KMS-11 (cell line): Measurements from ENCODE around the gene ANTXRL.

Source experiments
- H2AFZ ChIP-seq: fragments of 200-600 bp; sonication (generic); 2 replicates; pipeline ENCODE4 v1.6.1; 2016; ENCODE audit warnings: antibody characterized with exemption, mixed run types, low read depth
- H3K27ac ChIP-seq: fragments of 200-600 bp; sonication (generic); 2 replicates; pipeline ENCODE4 v1.6.1; 2016; ENCODE audit warnings: mild to moderate bottlenecking, mixed run types
- H3K27me3 ChIP-seq: fragments of 200-600 bp; sonication (generic); 2 replicates; pipeline ENCODE4 v1.6.1; 2017; ENCODE audit warnings: mild to moderate bottlenecking, low read depth, mixed run types, moderate library complexity; ENCODE audit not compliant: insufficient read depth
- H3K36me3 ChIP-seq: fragments of 200-600 bp; sonication (generic); 2 replicates; pipeline ENCODE4 v1.6.1; 2017; ENCODE audit warnings: mild to moderate bottlenecking, mixed run types; ENCODE audit not compliant: insufficient read depth
- H3K4me1 ChIP-seq: fragments of 200-600 bp; sonication (generic); 2 replicates; pipeline ENCODE4 v1.6.1; 2016; ENCODE audit warnings: mild to moderate bottlenecking, low read depth, mixed run types; ENCODE audit not compliant: poor library complexity, severe bottlenecking
- H3K4me2 ChIP-seq: fragments of 200-600 bp; sonication (generic); 2 replicates; pipeline ENCODE4 v1.7.0; 2016; ENCODE audit warnings: mild to moderate bottlenecking, mixed run types
- H3K4me3 ChIP-seq: fragments of 200-600 bp; sonication (generic); IDR thresholded peaks from 2 replicates; pipeline ENCODE4 v1.6.1; 2017; ENCODE audit warnings: low read depth, low read length, mixed read lengths; ENCODE audit not compliant: insufficient read depth
- H3K79me2 ChIP-seq: fragments of 200-600 bp; sonication (generic); 2 replicates; pipeline ENCODE4 v1.6.1; 2016; ENCODE audit warnings: low read depth, mixed run types; ENCODE audit not compliant: insufficient read depth
- H3K9ac ChIP-seq: fragments of 200-600 bp; sonication (generic); 2 replicates; pipeline ENCODE4 v1.6.1; 2016; ENCODE audit warnings: mild to moderate bottlenecking, mixed run types
- H4K20me1 ChIP-seq: fragments of 200-600 bp; sonication (generic); 2 replicates; pipeline ENCODE4 v1.6.1; 2016; ENCODE audit warnings: mild to moderate bottlenecking, mixed run types; ENCODE audit not compliant: insufficient read depth
- CTCF ChIP-seq: fragments of 200-600 bp; sonication (generic); conservative IDR thresholded peaks from 2 replicates; pipeline ENCODE4 v1.6.1; 2017; ENCODE audit warnings: low read depth, mild to moderate bottlenecking, antibody characterized with exemption, low read length, moderate library complexity, mixed read lengths

The ANTXRL gene

GRCh38 chr10:46326971-46327370 is 40.2 kb downstream of the ANTXRL start:
- H4K20me1 ChIP-seq: no peaks in the 10 kb centered on the region
- no peaks in the 10 kb centered on the region for H3K4me1 ChIP-seq

GRCh38 chr10:46327685-46328084 is 40.9 kb downstream of the ANTXRL start:
- no peak overlapping the region for H3K4me2 ChIP-seq
- no peaks in the 10 kb centered on the region for H3K36me3 ChIP-seq
- no peak overlapping the region for H3K9ac ChIP-seq
- H3K27me3 ChIP-seq: no peaks in the 10 kb centered on the region
- no peak overlapping the region for H3K4me3 ChIP-seq
- H3K79me2 ChIP-seq: no peaks in the 10 kb centered on the region
- no peak overlapping the region for H3K27ac ChIP-seq
- H2AFZ ChIP-seq: no peak overlapping the region
- TF ChIP-seq CTCF: no peak
- H3K4me1 ChIP-seq: no peaks in the 10 kb centered on the region
- no peaks in the 10 kb centered on the region for H4K20me1 ChIP-seq

More at GRCh38 chr10:46326971-46327370, 40.2 kb downstream of the ANTXRL start:
- H3K79me2 ChIP-seq: no peaks in the 10 kb centered on the region
- no peak overlapping the region for H3K4me3 ChIP-seq
- H3K36me3 ChIP-seq: no peaks in the 10 kb centered on the region
- H3K27ac ChIP-seq: no peak overlapping the region
- no peak overlapping the region for H3K9ac ChIP-seq
- no peaks in the 10 kb centered on the region for H3K27me3 ChIP-seq
- no peak overlapping the region for H3K4me2 ChIP-seq
- H2AFZ ChIP-seq: no peak overlapping the region
- TF ChIP-seq CTCF: no peak

- Histone ChIP-seq H3K27me3 (no peaks in the 10 kb centered on the region), H2AFZ (no peak overlapping the region), H3K36me3 (no peaks in the 10 kb centered on the region), H3K27ac (no peak overlapping the region), H4K20me1 (no peaks in the 10 kb centered on the region), H3K4me2 (no peak overlapping the region), H3K4me3 (no peak overlapping the region), H3K79me2 (no peaks in the 10 kb centered on the region), H3K9ac (no peak overlapping the region), H3K4me1 (no peaks in the 10 kb centered on the region)
- TF ChIP-seq CTCF: no peak
Measured at GRCh38 chr10:46328853-46329689, 42.3 kb downstream of the ANTXRL start.

GRCh38 chr10:46329690-46330016 is 42.9 kb downstream of the ANTXRL start:
- H2AFZ ChIP-seq: no peak overlapping the region

More at GRCh38 chr10:46329690-46330016, 42.9 kb downstream of the ANTXRL start:
- Histone ChIP-seq H3K4me2 (no peak overlapping the region), H3K79me2 (no peaks in the 10 kb centered on the region), H3K36me3 (no peaks in the 10 kb centered on the region), H3K9ac (no peak overlapping the region), H3K4me3 (no peak overlapping the region), H4K20me1 (no peaks in the 10 kb centered on the region), H3K4me1 (no peaks in the 10 kb centered on the region), H3K27me3 (no peaks in the 10 kb centered on the region), H3K27ac (no peak overlapping the region)
- no peak for TF ChIP-seq CTCF
